ENCODE measurements around the gene DDX39B. TPM values are rescaled to one million over a fixed set of nuclear protein-coding genes. Genes with fewer than 3 reads are reported as not detected.

The DDX39B gene
- total and polyA plus RNA-seq, 2 of the 8 experiments (the other 6 are each of a cell fraction or from before 2014, with no cell fraction given) = 780 to 1,164 TPM

GRCh38 chr6:31569861-31570536, 28.2 kb upstream of the DDX39B start (continued):
- TF ChIP-seq POLR2AphosphoS5 (IDR thresholded peaks at IDR 0.05; ENCODE audit: low read depth, low read length) (no peak), YY1 (IDR thresholded peaks at IDR 0.05; ENCODE audit: low read depth, low read length) (no peak), KDM4A (IDR thresholded peaks at IDR 0.05; ENCODE audit: low read depth, low read length, severe bottlenecking) (no peak), BRCA1 (IDR thresholded peaks at IDR 0.05; ENCODE audit: low read depth, low read length) (no peak), GABPA (IDR thresholded peaks at IDR 0.05; ENCODE audit: borderline replicate concordance, insufficient read depth, low read length) (no peak), CHD2 (IDR thresholded peaks at IDR 0.05; ENCODE audit: low read length) (no peak), POU5F1 (IDR thresholded peaks at IDR 0.05; ENCODE audit: low read depth, low read length) (no peak), CBX8 (IDR thresholded peaks at IDR 0.05; ENCODE audit: borderline replicate concordance, low read depth, low read length) (no peak), SAP30 (IDR thresholded peaks at IDR 0.05; ENCODE audit: insufficient read depth, insufficient replicate concordance, low read length) (no peak)

All from H1 (cell line).